ENCODE data around the gene DCLK2.
A peak's percentile ranks its signal among the peaks of the same experiment; 100 is the strongest.

DCLK2 gene

DNA sequence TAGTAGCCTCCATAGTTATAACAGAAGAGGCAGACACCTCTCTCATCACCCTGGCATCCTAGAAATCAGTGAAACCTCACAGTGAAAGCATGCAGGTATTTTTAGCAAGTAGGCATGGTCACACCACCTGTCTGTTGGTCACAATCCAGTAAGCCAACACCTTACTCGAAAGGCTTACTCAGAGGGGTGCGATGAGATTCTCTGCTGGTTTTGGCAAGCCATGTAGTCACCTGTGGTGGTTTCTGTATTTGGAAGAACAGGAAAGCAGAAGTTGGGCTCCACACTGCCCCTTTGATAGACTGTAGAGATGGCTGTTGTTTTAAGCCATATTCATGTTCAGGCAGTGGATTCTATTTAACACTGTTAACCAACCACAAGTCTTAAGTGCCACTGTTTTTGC lies 134.7 kb downstream of the DCLK2 start:
- DNase-seq = no peak

DNA sequence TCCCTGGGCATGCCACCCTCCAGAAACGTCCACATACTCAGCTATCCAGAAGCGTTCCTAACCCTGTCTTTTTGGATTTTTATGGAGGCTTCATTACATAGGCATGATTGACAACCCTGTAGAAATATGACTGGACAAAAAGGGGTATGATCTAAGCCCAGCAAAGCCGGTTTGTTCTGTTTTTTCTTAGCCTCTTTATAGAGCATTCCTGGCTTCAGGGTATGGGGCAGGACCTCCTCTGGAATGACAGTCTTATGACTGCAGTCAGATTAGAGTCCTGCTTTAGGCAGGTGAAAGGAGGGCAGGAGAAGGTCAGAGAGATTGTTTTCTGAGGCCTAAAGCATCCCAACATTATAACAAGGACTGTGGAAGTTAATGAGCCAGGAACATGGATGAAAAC lies 137.4 kb downstream of the DCLK2 start:
- DNase-seq = no peak

DNA sequence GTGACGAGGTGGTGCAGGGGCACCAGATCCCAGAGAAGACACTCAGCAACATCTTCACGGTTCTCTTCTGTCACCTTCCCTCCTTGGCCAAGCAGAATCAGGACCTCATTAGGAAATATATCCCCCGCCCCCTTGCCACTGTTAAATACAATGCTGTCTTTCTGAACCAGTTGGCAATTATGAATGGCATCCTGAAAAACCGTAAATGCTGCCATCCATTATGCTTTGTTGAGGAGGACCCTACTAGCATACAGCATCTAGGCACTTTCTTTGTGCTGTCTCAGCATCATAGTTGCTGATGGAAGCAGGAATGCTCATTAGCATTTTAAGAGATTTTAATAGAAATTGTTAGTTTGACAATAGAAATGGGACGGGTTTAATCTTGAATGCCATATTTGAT lies 138.5 kb downstream of the DCLK2 start:
- no peak for DNase-seq

DNA sequence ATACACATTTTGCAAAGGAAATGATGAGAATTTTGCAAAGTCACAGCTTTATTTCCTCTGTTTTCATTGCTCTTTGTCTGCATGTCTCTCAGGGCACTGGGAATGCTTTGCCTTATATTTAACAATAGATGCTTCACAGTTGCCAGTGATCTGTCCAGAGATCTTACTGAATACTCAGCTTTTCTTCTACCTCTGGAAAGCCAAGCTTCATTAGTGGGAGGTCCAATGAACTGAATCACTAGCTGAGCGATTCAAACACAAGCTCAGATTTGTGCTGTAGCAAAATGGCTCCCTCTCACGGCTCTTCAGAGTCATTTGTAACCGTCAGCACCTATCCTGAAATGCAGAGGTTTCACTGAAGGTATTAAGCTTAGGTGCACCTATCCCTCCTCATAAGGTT lies 138.9 kb downstream of the DCLK2 start:
- DNase-seq = peak; percentile 9

DNA sequence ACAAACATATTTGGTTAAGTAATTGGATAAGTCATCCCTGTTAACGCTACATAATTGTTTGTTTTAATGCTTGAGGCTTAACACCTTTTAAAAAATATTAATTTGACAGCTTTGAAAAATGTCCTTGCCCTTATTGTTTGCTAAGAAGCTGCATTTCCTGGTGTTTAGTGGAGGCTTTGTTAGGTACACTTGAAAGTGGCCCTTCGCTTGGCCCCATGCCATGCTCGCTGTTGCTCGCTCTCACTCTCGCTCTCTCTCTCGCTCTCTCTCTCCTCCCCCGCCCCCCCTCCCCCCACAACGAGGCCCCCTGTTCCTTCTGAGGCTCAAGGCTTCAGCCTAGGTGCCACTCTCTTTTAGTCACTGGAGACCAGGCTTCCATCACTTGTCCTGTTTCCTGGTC lies 139.6 kb downstream of the DCLK2 start:
- DNase-seq = no peak

DNA sequence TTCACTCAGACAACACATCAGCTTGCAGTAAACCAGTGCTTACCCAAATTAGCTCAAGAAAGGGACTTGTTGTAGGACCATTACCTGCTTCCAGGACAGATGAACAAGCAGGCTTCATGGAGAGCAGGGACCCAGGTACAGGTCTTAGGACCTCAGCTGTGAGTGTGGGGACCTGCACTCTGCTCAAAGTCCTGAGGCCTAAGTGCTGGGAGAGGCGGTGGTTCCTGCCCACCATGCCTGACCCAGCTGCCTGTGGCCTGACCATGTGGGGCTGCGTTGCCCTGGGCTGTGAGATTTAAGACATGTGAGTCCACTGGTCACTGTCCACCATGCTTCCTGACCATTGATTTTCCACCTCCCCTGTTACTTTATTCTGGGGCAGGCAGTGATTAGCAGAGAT lies 140.2 kb downstream of the DCLK2 start:
- DNase-seq = no peak

DNA sequence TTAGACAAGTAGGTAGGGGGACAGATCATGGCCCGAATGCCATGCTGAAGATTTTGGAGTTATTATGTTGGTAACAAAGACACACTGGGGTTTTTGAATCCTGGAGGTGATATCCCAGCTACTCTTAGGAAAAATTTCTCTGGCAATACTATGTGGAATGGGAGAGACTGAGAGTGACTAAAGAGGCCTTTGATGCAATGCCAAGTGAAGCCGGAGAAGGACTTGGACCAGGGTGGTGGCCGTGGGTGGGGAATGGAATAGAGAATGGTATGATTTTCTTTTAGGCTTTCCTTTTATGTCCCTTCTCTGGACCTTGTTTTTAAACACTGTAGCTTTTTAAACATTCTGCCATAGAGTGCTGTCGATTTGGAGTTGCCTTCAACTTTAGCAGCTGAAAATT lies 141.6 kb downstream of the DCLK2 start:
- no peak for DNase-seq

DNA sequence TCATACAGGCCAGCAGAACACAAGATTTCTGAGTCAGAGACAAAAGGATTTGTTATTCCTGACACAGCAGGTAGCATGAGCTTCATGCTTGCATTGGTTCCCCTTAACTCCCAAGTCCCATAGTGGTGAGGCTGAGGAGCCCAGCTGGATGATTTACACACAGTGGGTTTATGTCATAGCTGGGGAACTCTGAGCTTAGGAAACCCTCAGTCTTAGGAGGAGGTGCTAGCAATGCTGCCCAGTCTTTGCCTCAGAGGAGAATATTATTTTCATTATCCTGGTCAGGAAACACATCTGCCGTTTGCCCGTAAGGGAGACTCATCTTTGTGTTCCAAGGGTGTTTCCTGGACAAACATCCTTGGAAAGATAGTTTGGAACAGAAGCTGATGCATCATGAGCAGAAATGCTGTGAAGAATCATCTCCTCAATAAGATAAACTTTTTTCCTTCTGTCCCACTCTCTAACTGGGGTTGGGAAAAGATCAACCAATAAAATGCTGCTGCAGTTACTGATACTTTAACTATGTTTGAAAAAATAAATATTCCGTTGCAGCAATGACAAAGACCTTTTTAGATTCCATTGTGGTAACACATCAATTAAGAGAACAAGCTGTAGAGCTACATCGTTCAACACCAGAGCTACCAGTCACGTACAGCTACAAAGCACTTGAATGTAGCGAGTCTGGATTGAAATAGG lies 146.8 kb downstream of the DCLK2 start:
- DNase-seq = no peak

DNA sequence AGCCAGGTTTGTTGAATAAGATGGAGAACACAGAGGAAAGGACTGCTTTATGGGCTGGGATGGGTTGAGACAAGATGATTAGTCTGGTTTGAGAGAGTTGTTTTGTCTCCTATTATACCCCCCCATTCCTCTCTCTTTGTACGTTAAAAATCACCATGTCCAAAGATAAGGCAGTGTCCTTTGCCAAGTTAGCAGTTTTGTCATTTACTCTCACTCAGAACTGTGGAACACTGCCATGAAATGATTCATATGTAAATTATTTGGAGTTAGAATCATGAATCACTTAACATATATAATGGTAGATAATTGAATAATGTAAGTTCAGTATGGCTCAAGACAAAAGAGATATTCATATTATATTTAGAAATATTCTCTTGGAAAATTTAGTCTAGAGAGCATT lies 151.3 kb downstream of the DCLK2 start:
- peak; percentile 9 for DNase-seq

DNA sequence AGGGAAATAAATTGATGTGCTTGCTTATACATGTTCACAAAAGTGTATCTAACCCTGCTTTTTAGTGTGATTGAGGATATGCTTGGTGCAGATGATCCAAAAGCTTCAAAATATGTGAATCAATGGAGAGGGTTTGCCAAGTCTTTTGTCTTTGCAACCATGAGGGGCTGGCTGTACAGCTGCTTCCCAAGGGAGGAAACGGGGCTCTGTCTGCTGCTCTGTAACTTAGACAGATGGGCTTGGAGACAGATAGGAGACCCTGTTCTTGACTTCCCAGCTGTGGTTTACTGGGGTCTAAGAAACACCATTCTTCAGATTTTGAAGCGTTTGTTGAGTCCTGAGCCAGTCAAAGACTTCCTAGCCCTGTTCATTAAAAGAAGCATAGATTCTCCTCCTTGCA lies 152.3 kb downstream of the DCLK2 start:
- DNase-seq = peak; percentile 73

DNA sequence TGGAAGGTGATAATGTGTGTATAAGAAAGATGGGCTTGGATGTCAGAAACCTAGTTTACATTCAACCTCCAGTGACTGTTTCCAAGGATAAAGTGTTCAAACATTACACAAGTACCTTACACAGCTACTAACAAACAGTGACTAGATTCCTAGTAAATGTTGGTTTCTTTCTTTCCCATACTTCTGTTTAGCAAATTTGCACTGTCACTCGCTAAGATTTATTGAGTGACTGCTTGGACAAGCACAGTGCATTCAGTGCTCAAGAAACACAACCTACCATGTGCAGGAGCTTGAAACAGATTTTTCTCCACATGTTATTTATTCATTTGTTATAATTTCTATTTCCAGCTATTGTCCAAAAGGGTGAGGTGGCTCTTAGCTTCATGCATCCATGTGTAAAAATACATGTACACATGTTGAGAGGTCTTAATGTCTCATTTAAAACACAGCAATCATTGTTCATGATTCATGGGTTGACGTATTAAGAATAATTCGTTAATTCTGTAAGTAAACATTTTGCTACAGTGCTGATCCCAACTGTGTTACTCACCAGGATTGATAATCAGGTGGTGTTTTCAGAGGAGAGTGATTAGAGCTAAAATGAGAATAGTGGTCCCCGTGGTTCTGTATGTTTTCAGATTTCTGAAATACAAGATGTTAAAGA lies 153.0 kb downstream of the DCLK2 start:
- peak; percentile 28 for DNase-seq

DNA sequence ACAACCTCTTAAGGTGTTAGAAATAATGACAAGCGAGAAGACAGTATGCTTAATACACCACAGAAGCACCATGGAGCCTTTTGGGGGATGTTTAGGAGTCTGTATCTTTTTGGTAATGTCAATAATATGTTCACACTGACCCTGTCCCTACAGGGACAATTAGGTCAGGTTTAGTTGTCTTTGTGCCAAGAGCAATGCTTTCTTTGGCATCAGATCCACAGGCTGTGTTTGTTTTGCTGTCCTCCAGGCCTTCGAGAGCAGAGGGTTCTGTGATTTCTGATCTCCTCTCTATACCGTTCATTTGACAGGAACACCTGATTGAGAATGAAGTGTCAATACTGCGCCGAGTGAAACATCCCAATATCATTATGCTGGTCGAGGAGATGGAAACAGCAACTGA lies 153.8 kb downstream of the DCLK2 start:
- no peak for DNase-seq

DNA sequence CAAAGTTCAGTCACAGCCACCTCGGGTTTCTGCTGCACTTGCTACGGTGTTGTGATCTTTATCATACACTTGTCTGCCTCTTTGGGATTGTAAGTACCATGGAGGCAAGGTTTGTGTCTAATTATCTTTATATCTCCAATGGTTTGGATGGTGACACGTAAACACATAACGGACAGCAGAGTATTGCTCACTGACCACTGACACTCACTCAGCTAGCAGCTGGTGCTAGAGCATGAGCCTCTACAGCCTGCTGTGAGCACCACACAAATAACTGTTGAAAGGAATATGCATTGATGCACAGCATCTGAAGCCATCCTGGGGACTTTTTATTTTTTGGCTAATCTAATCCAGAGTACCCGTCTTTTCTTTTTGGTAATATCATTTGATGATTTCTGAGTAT lies 156.0 kb downstream of the DCLK2 start:
- no peak for DNase-seq

DNA sequence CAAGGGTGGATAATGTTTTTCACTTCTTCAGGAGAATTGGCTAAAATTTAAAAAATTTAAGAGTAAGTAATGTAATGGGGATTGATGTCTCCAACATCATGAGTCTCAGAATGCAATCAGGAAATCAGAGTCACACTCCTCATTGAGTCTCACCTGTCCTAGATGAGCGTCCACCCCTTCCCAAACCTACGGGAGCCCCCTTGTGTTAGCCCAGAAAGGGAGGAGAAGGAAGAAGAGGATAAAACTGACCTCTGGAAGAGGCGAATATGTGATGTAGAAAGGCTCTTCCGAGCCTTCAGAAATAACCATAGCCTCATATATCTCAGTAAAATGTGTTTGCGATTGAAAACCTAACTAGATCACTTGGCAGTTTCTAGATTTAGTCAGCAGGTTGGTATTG lies 157.1 kb downstream of the DCLK2 start:
- DNase-seq = no peak

DNA sequence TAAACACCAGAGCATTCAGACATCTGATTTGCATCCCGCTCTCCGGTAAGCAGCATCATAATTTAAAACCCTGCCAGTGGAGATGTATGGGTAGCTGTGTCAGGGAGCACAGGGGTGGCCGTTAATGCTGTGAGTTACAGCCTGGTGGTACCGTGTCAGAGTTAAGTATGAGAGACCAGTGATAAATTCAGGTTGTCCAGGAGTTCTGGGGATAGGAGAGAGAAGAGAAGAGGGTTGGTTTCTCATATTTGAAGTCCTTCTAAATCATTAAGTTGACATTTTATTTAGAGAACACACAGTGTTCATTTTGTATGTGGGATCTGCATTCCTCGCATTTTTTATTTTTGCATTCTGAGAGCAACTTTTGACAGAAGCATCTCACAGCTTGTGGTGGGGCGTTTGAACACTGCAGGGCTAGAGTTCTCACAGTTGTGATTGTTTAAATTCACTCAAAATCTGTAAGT lies 157.6 kb downstream of the DCLK2 start:
- no peak for DNase-seq

DNA sequence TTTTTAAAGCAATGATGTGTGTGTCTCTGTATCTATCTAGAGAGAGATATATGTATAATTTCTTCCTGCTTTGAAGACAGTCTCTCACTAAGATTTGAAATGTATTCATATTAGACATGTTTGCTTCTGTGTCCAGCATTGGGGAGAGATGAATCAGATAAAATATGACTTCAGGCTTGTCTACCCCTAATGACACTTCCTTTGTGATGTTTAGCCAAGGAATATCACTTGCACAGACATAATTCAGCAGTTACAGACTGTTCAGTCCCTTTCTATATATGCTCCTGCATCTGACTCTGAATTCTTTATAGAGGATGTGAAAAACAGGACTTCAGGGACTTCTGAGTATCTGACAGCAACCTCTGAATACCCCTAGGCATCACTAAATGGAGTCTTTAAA lies 158.4 kb downstream of the DCLK2 start:
- DNase-seq = no peak

DNA sequence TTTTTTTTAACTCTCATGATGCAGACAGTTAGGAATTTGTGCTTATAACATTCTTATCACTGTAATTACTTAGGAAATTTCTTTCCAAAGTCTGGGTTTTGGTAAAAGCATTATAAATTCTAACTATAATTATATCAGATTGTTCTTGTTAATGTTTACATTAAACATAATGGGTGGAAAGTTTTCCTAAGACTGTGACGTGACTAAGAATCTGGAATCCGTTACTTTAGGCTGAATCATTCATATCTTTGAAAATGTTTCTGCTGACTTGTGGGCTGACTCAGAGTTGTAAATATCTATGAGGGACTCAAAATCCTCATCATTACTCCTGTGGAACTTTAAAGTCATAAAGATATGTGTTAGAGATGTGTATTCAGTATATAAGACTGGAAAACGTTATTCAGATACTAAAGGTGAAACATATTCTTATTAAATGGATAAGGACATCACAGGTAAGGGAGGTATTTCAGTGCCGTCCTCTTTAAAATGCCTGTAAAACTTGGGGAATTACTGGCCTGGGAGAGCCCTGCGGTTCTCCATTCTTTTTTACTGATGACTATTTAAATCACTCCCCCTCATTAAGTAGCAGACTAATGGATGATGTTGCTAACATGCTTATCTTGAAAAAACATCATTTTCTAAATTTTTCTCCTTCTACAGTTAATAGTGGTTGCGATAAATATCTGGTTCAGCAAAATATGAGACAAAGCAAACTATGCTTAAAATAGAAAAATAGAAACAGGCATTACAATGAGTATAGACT lies 159.0 kb downstream of the DCLK2 start:
- no peak for DNase-seq

DNA sequence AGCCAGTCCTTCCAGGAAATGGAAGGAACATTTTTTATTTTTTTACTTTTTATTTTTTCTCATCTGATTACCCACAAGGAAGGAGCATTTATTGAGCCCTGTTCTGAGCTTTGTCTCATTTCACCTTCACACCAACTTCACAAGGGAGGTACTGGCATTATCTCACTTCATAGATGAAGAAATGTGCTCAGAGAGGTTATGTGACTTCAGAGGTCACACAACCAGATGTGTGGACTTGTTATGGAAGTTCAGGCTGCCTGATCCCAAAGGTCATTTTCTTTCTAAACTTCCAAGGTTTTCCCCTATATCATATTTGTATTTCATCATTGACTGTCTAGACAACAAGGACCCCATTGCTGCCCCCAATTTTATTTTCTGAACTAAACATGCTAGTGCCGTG lies 160.3 kb downstream of the DCLK2 start:
- DNase-seq = no peak

DNA sequence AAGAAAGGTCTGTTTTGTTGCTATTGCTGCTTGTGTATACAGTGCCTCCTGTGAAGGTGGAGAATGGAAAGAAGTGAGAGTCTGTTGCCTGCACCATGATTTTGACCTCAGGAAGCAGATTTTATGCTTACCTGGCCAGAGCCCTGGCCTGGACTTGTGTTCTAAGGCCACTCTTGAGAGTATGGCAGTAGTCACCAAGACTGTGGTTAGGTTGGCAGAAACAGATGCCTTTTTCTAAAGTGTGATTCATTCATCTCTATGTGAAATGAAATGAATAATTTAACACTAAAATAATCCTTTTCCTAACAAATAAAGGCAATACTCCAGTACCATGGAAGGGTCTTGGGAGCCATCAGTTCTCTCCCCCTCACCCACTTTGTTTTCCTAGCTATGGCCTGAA lies 161.8 kb downstream of the DCLK2 start:
- no peak for DNase-seq

DNA sequence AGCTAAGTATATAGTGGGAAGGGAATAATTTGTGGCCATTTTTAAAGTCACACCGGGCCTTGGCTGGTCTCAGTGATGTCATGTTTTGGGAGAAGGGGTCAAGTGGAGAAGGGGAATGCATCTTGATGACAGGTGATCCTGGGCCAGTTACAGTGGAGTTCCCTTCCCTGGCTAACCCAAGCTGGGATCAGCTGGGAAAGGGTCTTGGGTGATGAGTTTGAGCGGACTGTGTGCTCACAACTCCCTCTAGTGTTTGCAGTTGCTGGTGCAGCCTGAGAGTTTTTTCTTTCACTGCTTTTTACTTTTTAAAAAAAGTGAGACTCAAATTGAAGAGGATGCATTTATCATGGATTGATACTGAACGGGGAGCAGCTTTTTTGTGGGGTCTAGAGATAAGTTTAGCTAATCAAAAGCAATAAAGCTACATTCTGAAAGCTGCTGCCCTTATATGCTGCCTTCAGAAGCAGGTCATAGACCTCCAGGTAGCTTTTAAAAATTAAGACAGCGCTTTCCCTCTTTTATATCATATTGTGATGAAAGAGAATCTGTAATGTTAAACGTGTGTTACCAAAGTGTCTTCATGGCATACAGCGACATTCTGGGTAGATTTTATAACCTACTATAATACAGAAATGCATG lies 164.7 kb downstream of the DCLK2 start:
- DNase-seq = peak; percentile 21

DNA sequence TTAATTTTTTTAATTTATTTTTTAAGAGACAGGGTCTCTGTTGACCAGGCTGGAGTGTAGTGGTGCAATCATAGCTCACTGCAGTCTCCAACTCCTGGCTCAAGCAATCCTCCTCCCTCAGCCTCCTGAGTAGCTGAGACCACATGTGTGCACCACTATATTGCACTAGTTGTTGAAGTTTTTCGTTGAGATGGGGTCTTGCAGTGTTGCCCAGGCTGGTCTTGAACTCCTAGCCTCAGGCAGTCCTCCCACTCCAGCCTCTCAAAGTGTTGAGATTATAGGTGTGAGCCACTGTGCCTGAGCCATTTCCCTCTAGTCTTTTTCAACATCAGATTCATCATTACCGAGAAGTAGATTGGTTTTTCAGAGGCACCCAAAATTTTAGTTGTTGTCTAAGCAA lies 165.7 kb downstream of the DCLK2 start:
- no peak for DNase-seq

DNA sequence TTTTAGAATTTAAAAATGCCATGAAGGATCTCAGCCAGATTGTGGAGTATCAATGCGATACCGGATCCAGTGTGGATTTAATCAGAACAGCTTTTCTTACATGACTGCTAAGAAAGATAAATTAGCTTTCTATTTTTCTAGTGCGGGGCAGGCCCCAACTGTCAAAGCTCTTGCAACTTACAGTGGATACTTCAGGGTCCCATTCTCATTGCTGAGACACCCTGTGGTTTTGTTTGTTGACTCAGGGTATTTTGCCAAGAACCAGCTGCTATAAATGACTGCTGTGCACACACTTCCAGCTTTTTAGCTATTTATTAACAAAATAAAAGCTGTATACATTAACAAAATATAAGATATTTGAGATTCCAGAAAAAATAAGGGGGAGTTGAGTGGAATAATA lies 166.4 kb downstream of the DCLK2 start:
- peak; percentile 18 for DNase-seq

DNA sequence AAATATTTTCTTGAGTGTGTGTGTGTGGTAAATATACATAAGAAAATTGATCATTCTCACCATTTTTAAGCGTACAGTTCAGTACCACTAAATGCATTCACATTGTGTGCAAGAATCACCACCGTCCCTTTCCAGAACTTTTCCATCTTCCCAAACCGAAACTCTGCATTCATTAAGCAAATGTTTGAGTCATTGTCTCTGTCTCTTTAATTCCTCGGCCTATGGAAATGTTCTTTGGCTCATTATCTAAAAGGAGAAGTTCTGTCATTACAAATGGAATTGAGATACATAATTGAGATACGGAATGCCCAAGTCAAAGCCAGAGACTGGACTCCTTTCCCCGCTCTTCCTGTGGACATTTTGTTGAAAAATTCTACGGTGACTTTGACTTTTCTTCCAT lies 168.9 kb downstream of the DCLK2 start:
- DNase-seq = no peak

DNA sequence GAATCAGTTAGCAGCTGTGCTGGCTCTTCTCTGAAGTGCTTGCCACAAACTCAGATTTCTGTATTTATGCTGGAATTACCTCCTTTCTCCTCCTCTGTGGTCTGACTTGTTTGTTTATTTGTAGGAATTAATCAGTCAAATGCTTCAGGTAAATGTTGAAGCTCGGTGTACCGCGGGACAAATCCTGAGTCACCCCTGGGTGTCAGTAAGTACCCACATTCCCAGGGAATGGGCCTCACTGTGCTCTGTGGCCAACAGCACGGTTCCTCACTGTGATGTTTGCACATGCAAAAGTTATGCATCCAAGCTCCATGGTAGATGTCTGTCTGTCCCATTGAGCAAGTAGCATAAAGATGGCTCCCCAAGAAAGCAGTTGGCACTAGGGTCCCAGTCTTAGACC lies 169.9 kb downstream of the DCLK2 start:
- DNase-seq = no peak

Measured in NCI-H1694 treated with DMSO at 0.1 percent for 48 hours (cell line).